Placental epithelial cell (primary cell): ENCODE data around the gene OR4X1. TPM values are rescaled to one million over a fixed set of nuclear protein-coding genes. Genes with fewer than 3 reads are reported as not detected.

ENCODE experiments used
- total RNA-seq: library from RNA; depleted of rRNA; stranded (reverse); fragments of >200 nt; gene quantifications from 2 replicates; pipeline ENCODE4 v1.2.3, GENCODE V29; 2012

The OR4X1 gene
- total RNA-seq = not detected in 2 replicates

DNA sequence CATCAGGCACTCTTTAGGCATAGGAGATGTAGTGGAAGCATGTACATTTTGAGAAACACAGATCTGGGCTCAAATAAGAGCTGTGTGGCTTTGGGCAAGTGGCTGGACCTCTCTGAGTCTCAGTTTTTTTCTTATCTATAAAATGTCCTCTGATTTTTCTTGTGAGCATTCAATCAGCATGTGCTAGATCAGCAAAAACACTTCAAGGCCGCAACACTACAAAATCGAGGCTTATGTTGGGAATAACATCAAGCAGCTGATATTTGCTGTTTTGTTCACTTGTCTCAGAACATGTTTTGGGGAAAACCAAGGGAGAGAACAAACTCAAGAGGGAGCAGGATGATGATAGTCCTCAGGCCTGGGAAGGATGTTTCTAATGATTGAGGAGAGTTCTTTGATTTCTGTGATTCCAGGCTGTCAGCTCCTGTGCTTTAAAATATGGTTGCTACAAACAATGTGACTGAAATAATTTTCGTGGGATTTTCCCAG lies at the start of gene OR4X1:
TSS of gene OR4X1 (plus strand) at position 439 of the 489 bp plus-strand sequence. CDS start at position 439, 0 bp downstream.

DNA sequence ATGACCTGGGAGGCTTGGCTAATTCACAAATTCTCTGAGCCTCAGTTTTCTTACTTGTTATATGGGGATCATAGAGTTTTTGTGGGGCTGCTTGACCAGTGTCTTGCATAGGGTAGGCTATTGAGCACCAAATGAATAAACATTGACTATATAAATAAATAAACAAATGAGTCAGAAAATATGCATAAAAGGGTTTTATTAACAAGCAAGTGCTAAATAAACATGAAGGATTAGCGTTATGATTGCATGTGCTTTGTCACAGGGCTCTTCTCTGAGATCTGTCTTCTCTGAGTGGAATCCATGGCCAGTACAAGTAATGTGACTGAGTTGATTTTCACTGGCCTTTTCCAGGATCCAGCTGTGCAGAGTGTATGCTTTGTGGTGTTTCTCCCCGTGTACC lies 47.2 kb upstream of the OR4X1 start, which contains the start of gene OR4B1:
TSS of gene OR4B1 (plus strand) at position 301 of the 400 bp plus-strand sequence. CDS start at position 301, 0 bp downstream.

DNA sequence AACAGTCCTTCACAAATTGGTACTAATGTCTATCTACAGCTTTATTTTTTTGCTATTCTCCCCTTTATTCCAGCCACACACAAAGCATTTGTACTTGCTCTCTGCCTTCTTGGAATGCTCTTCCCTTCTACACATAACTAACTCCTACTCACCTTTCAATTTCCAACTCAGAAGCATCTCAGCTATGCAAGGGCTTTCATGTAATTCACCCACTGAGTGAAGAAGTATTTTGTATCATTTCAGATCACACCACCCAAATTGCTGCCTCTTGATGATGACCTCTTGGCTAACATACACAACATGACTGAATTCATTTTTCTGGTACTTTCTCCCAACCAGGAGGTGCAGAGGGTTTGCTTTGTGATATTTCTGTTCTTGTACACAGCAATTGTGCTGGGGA lies 18.9 kb upstream of the OR4X1 start, which contains the start of gene OR4X2:
TSS of gene OR4X2 (plus strand) at position 301 of the 400 bp plus-strand sequence. CDS start at position 301, 0 bp downstream.

GRCh38 chr11:48305923-48306322 lies 42.3 kb downstream of the OR4X1 start, which contains the start of gene OR4S1:
TSS of gene OR4S1 (plus strand) at chr11:48306223. CDS start at chr11:48306223, 0 bp downstream.

Other genes with a start within 250 kb of the OR4X1 start
- not detected in 2 replicates for gene OR4B1, start 47.1 kb upstream of the OR4X1 start, total RNA-seq
- gene OR4X2, start 18.8 kb upstream of the OR4X1 start, total RNA-seq = not detected in 2 replicates
- not detected in 2 replicates for gene OR4S1, start 42.4 kb downstream of the OR4X1 start, total RNA-seq
- not detected in 2 replicates for gene OR4C3, start 61.1 kb downstream of the OR4X1 start, total RNA-seq
- gene OR4C5, start 102.6 kb downstream of the OR4X1 start, total RNA-seq = not detected in 2 replicates
- not detected in 2 replicates for gene OR4A47, start 224.9 kb downstream of the OR4X1 start, total RNA-seq